CD4-positive, alpha-beta T cell treated with Interleukin-2 at 100 ng/mL for 4 hours (primary cell): Measurements from ENCODE around the gene PRDX5.

Experiments used
- DNase-seq: peaks from one replicate; pipeline ENCODE4 v3.0.0-alpha.2; 2020; ENCODE audit warnings: low spot score

The PRDX5 gene

GRCh38 chr11:64362339-64362738, 44.4 kb downstream of the PRDX5 start:
- DNase-seq = no peak

- no peak for DNase-seq
These were observed 46.5 kb downstream of the PRDX5 start for GRCh38 chr11:64364435-64364834.

- no peak for DNase-seq
These were observed 47.0 kb downstream of the PRDX5 start for GRCh38 chr11:64364911-64365310.

GRCh38 chr11:64366751-64367150, 48.8 kb downstream of the PRDX5 start:
- no peak for DNase-seq

GRCh38 chr11:64367931-64368672, 50.2 kb downstream of the PRDX5 start:
- no peak for DNase-seq

- DNase-seq = no peak
These were observed 50.8 kb downstream of the PRDX5 start for GRCh38 chr11:64368673-64369074.

GRCh38 chr11:64369440-64370421, 51.8 kb downstream of the PRDX5 start:
- no peak for DNase-seq

- DNase-seq = no peak
These were observed 53.3 kb downstream of the PRDX5 start for GRCh38 chr11:64371201-64371600.
